AG04449 (cell line): ENCODE data around the gene NLGN2.

Experiments used
- CTCF ChIA-PET: fragments of 350-600 bp; formaldehyde crosslinking; extraction: SDS; loops from one replicate; lab custom pipeline; 2021; ENCODE audit warnings: antibody characterized with exemption; lab: Yijun Ruan, JAX
- POLR2A ChIA-PET: fragments of 400-600, 350-600 bp; formaldehyde crosslinking; extraction: SDS; loops from one replicate; lab custom pipeline; 2020; ENCODE audit warnings: antibody characterized with exemption, inconsistent platforms; lab: Yijun Ruan, JAX
- DNase-seq: peaks from one replicate; pipeline ENCODE4 v3.0.0-alpha.2; 2010; ENCODE audit warnings: low read depth, low spot score
- H3K4me3 ChIP-seq: 2 replicates; pipeline ENCODE4 v1.5.1; 2011; ENCODE audit warnings: low read depth, mild to moderate bottlenecking, control low read depth, low read length
- CTCF ChIP-seq: IDR thresholded peaks from one replicate; pipeline ENCODE4 v1.5.1; 2011; ENCODE audit warnings: mild to moderate bottlenecking, moderate library complexity, low read length, control low read depth, inconsistent platforms; ENCODE audit not compliant: insufficient read depth; ENCODE audit errors: missing control alignments

NLGN2 gene

DNA sequence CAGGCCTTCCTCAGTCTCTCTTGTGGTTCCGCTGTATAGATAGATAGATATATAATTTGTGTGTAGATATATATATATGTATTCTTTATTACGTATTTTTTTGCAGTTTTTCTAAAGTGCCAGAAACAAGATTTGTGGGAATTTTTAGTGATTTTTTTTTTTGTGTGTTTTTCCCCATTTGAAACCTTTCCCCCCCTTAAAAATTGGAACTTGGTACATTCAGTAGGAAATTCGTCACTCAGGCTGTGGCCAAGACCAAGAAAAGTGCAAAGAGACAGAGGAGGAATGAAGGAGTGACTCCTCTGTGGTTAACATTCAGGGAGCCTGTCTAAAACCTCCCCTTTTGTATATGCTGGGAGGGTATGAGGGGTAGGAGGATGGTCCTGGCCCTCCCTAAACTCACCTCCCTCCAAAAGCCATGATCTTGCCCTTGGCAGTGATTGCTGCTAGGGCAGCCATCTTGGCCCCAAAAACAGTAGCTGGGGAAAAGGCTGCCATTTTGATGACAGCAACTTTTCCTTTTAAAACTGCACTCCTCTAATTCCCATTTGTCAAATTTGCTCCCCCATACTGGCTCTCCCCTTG lies 52.4 kb downstream of the NLGN2 start:
- POLR2A ChIA-PET: no interaction called here
- TF ChIP-seq CTCF: no peak
- CTCF ChIA-PET: interaction anchor here (1.1 to 1.4 kb wide), 2 partner anchors 19 to 24 kb away, joined by 3 read pairs; no protein-coding TSS in a partner anchor
- no peak overlapping the region for H3K4me3 ChIP-seq
- DNase-seq: no peak

- ChIA-PET CTCF (interaction anchor here (0.6 to 1.3 kb wide), 5 partner anchors 13 to 165 kb away, joined by 3 to 5 read pairs (median 3); no protein-coding TSS in a partner anchor), POLR2A (interaction anchor here (1.6 kb wide), 1 partner anchor 23 kb away, joined by 6 read pairs; the partner anchor contains the start of gene POLR2A)
- DNase-seq: no peak
- no peak overlapping the region for H3K4me3 ChIP-seq
- no peak for TF ChIP-seq CTCF
Observed at GRCh38 chr17:7460850-7461660, 53.4 kb downstream of the NLGN2 start.

- ChIA-PET CTCF (interaction anchor here (1.0 to 1.5 kb wide), 4 partner anchors 11 to 98 kb away, joined by 3 to 6 read pairs (median 4); no protein-coding TSS in a partner anchor), POLR2A (interaction anchor here (1.0 kb wide), 1 partner anchor 15 kb away, joined by 3 read pairs; no protein-coding TSS in a partner anchor)
Observed at GRCh38 chr17:7462474-7463371, 55.1 kb downstream of the NLGN2 start.

DNA sequence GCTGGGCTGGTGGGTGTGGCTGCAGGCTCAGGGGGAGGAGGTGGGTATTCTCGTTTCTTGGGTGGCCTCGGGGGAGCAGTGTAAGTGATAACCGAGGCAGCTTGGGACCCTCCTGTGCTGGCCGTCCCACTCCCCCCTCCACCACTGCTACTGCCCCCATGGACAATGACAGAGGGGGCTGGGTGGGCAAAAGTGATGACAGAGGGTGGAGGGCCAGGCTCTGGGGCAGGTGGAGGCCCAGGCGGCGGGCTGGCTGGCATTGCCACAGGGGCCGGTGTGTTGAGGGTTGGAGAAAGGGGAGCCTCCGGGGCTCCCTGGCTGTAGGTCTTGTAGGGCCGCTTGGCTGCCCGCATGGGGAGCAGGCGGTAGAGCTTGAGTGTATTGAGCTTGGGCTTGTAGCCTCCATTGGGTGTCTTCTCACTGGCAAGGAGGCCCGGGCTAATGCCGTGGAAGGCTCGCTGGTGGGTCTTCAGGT lies 55.8 kb downstream of the NLGN2 start:
- TF ChIP-seq CTCF: no peak
- CTCF ChIA-PET: interaction anchor here (1.3 kb wide), 1 partner anchor 13 kb away, joined by 4 read pairs; no protein-coding TSS in a partner anchor
- no peak overlapping the region for H3K4me3 ChIP-seq
- POLR2A ChIA-PET: no interaction called here
- no peak for DNase-seq

More at GRCh38 chr17:7462474-7463371, 55.1 kb downstream of the NLGN2 start:
- TF ChIP-seq CTCF: no peak
- H3K4me3 ChIP-seq: no peak overlapping the region
- DNase-seq: no peak

DNA sequence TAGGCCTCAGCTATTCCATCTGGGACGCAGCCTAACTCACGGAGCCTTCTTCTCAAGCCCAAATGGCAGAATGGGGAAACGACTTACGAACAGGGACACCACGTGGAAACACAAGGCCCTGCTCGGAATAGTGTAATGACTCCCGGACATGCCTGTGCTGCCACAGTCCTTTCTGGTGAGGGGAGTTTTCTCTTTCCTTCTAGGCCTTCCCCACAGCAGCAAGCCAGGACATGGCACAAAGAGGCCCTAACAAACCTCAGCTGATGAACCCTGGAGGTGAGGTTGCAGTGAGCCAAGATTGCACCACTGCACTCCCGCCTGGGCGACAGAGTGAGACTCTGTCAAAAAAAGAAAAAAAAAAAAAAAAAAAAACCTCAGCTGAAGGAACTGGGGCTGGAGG lies 56.4 kb downstream of the NLGN2 start:
- POLR2A ChIA-PET: no interaction called here
- no peak overlapping the region for H3K4me3 ChIP-seq
- DNase-seq: no peak
- TF ChIP-seq CTCF: no peak
- CTCF ChIA-PET: no interaction called here
